Gastrocnemius medialis (tissue), 4 donors: ENCODE data around the gene ARRDC4. TPM values are rescaled to one million over a fixed set of nuclear protein-coding genes. Genes with fewer than 3 reads are reported as not detected.
A peak's percentile ranks its signal among the peaks of the same experiment; 100 is the strongest.

Experiments
- ATAC-seq, 2 donors: fragments of 150-250 bp; one replicate each; pipeline ENCODE4 v1.9.1; 2016
- DNase-seq, 2 donors: peaks; one replicate each; pipeline ENCODE4 v3.0.0-alpha.2; 2019
- H3K27ac ChIP-seq, 4 donors: fragments of 200-600 bp; sonication (generic); 1 replicate in 1 of 4; 2 replicates in 3 of 4; pipeline ENCODE4 v1.5.1; 2016 to 2018; ENCODE audit warnings: mild to moderate bottlenecking in 2 of 4, moderate library complexity in 1 of 4
- H3K27me3 ChIP-seq, 3 donors: fragments of 200-600 bp; sonication (generic) in 2 of 3; 1 replicate in 1 of 3; 2 replicates in 2 of 3; pipeline versions ENCODE4 v1.5.1 to v1.6.0; 2016 to 2019; ENCODE audit warnings: mild to moderate bottlenecking in 1 of 3, moderate library complexity in 1 of 3
- H3K36me3 ChIP-seq, 2 donors: fragments of 200-600 bp; sonication (generic) in 1 of 2; one replicate each; pipeline ENCODE4 v1.5.1; 2017 to 2018
- H3K4me1 ChIP-seq, 2 donors: fragments of 200-600 bp; sonication (generic) in 1 of 2; one replicate each; pipeline ENCODE4 v1.5.1; 2016 to 2017; ENCODE audit warnings: mild to moderate bottlenecking in 2 of 2
- H3K4me3 ChIP-seq, 4 donors: fragments of 200-600 bp; sonication (generic) in 3 of 4; 1 replicate in 1 of 4; 2 replicates in 3 of 4; pipeline ENCODE4 v1.5.1; 2016 to 2019; ENCODE audit warnings: mild to moderate bottlenecking in 2 of 4
- H3K9me3 ChIP-seq, 3 donors: fragments of 200-600 bp; sonication (generic) in 2 of 3; 1 replicate in 1 of 3; 2 replicates in 2 of 3; pipeline ENCODE4 v1.5.1; 2016 to 2019
- POLR2A ChIP-seq, 2 donors: fragments of 450-650 bp; IDR thresholded peaks; one replicate each; pipeline ENCODE4 v1.6.1; 2017; ENCODE audit warnings: antibody characterized with exemption in 2 of 2, mild to moderate bottlenecking in 2 of 2, moderate library complexity in 2 of 2
- in situ Hi-C, 4 donors: fragments of 200-750 bp; cut with MboI; loops; one replicate each; pipeline versions ENCODE4 v1.15.0 to v1.8.0; 2017; ENCODE audit warnings: low sequenced_read_pairs in 4 of 4
- intact Hi-C: fragments of 100-400 bp; cut with DNase I; formaldehyde crosslinking; loops from one replicate; pipeline ENCODE4 v1.15.1; 2023; ENCODE audit warnings: low total_unique reads
- total RNA-seq, 4 donors: library from RNA; depleted of rRNA; stranded (reverse); fragments of >200 nt; gene quantifications; one replicate each; pipeline versions ENCODE4 v1.1.0 to v1.2.3, GENCODE V29; 2016
- TF ChIP-seq, protein P1 (sequence below), 5 experiments: fragments of 450-650 bp in 3 of 5; fragments of 200-600 bp in 2 of 5; sonication (generic) in 2 of 5; IDR thresholded peaks in 4 of 5; conservative IDR thresholded peaks in 1 of 5; 1 replicate in 4 of 5; 2 replicates in 1 of 5; pipeline ENCODE4 v1.5.1; 2016 to 2019; ENCODE audit warnings: antibody characterized with exemption in 5 of 5, mild to moderate bottlenecking in 3 of 5, moderate library complexity in 3 of 5

ARRDC4 gene, protein sequence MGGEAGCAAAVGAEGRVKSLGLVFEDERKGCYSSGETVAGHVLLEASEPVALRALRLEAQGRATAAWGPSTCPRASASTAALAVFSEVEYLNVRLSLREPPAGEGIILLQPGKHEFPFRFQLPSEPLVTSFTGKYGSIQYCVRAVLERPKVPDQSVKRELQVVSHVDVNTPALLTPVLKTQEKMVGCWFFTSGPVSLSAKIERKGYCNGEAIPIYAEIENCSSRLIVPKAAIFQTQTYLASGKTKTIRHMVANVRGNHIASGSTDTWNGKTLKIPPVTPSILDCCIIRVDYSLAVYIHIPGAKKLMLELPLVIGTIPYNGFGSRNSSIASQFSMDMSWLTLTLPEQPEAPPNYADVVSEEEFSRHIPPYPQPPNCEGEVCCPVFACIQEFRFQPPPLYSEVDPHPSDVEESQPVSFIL
- 10 to 100 TPM; 11.7 to 20.6 (median 17.7) TPM for total RNA-seq

DNA sequence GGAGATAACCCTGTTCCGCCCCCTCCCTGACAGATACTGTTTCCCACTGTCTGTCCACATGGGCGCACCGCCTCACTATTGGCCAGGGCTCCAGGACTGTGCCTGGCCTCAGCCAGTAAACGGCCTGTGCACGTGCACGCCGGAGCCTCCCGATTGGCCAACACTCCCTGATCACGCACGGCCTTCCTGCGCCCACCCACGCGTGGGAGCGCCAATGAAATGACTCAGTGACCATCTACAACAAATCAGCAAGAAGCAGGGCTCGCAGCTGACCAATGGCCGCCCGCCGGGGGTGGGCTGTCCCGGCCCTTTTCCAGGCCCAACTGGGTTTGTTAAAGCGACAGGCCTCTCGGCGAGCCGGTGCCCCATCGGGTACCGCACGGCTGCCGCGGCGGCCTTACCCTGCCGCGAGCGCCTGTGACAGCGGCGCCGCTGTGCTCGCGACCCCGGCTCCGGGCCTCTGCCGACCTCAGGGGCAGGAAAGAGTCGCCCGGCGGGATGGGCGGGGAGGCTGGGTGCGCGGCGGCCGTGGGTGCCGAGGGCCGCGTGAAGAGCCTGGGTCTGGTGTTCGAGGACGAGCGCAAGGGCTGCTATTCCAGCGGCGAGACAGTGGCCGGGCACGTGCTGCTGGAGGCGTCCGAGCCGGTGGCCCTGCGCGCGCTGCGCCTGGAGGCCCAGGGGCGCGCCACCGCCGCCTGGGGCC lies at the start of gene ARRDC4:
TSS of gene ARRDC4 (plus strand) at position 340 of the 703 bp plus-strand sequence. CDS start at position 499, 159 bp downstream.
- TF ChIP-seq POLR2A (IDR thresholded peaks at IDR 0.05), result peak; percentile 85 to 94
- TF ChIP-seq, protein P1, sequence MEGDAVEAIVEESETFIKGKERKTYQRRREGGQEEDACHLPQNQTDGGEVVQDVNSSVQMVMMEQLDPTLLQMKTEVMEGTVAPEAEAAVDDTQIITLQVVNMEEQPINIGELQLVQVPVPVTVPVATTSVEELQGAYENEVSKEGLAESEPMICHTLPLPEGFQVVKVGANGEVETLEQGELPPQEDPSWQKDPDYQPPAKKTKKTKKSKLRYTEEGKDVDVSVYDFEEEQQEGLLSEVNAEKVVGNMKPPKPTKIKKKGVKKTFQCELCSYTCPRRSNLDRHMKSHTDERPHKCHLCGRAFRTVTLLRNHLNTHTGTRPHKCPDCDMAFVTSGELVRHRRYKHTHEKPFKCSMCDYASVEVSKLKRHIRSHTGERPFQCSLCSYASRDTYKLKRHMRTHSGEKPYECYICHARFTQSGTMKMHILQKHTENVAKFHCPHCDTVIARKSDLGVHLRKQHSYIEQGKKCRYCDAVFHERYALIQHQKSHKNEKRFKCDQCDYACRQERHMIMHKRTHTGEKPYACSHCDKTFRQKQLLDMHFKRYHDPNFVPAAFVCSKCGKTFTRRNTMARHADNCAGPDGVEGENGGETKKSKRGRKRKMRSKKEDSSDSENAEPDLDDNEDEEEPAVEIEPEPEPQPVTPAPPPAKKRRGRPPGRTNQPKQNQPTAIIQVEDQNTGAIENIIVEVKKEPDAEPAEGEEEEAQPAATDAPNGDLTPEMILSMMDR (IDR thresholded peaks at IDR 0.05 in 4 of 5, conservative IDR thresholded peaks at IDR 0.05 in 1 of 5), result no peak
- Histone ChIP-seq H3K36me3 (peaks cover 0 to 1% of the 10 kb centered on the region in 2 donors), H3K4me3 (peak within 1 kb of the TSS; percentile 75 to 98 (median 94)), H3K27me3 (no peaks in the 10 kb centered on the region), H3K27ac (peak within 1 kb of the TSS; percentile 80 to 97 (median 96)), H3K4me1 (peaks cover 23 to 29% of the 10 kb centered on the region in 2 donors), H3K9me3 (no peaks in the 10 kb centered on the region)
- intact Hi-C loops, result loop anchor here (5.0 to 10.0 kb wide), 3 partner anchors 436 to 1626 kb away; partner anchors contain the start of genes IGF1R and NR2F2
- ATAC-seq (peak; percentile 93 to 96), DNase-seq (peak; percentile 100)
- in situ Hi-C loops, result loop anchor here in 1 of 4 donors (25.0 kb wide), 1 partner anchor 1623 kb away; the partner anchor contains the start of gene NR2F2

DNA sequence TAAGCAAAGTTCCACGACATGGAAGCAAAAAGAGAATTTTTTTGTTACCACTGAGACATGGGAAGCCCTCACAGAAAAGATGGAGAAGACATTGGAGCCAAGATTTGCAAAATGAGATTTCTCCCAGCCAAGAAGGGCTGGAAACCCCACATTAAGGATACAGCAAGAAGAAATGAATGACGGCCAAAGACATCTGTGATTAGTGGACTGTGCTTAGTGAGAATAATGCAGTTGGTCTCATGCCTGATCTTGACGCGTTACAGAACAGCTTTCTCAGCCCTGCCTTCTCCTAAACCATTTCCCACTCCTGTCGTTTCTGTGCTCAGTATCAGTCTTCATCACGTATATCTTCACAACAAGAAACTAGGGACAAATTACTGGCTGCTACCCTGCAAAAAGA lies 45.8 kb upstream of the ARRDC4 start:
- peaks cover 0 to 11% (median 0%) of the 10 kb centered on the region in 3 donors for H3K27me3 ChIP-seq
- no peak for ATAC-seq
- TF ChIP-seq, protein P1 (IDR thresholded peaks at IDR 0.05 in 4 of 5, conservative IDR thresholded peaks at IDR 0.05 in 1 of 5), result no peak
- TF ChIP-seq POLR2A (IDR thresholded peaks at IDR 0.05), result no peak
- intact Hi-C loops (no loop called here), in situ Hi-C loops (loop anchor here (5.0 to 25.0 kb wide), 5 partner anchors 168 to 523 kb away; no protein-coding TSS in a partner anchor)
- no peak overlapping the region for H3K27ac ChIP-seq
- H3K36me3 ChIP-seq, result no peaks in the 10 kb centered on the region
- no peak for DNase-seq
- H3K9me3 ChIP-seq, result no peaks in the 10 kb centered on the region
- H3K4me3 ChIP-seq, result no peak overlapping the region
- H3K4me1 ChIP-seq, result no peaks in the 10 kb centered on the region

DNA sequence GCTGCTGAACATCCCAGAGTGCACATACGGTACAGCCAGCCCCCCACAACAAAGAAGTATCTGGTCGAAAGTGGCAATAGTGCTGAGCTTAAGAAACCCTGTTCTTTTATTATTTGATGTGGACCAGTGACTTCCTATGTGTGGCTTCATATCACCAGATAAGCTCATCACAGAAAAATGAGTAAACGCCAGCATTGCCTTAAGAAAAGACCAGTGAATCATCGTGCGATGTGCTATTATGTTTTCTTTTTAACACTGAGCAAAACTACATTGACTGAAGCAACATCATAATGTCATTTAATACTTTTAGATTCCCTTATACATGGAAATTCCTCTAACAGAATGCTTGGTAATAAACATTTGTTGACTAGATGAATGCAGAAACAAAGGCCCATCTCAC lies 45.2 kb upstream of the ARRDC4 start:
- no peak for ATAC-seq
- H3K36me3 ChIP-seq, result no peaks in the 10 kb centered on the region
- intact Hi-C loops (no loop called here), in situ Hi-C loops (loop anchor here (10.0 to 25.0 kb wide), 4 partner anchors 170 to 522 kb away; no protein-coding TSS in a partner anchor)
- H3K4me1 ChIP-seq, result no peaks in the 10 kb centered on the region
- TF ChIP-seq, protein P1 (IDR thresholded peaks at IDR 0.05 in 4 of 5, conservative IDR thresholded peaks at IDR 0.05 in 1 of 5), result no peak
- TF ChIP-seq POLR2A (IDR thresholded peaks at IDR 0.05), result no peak
- DNase-seq, result no peak
- no peak overlapping the region for H3K4me3 ChIP-seq
- peaks cover 0 to 11% (median 0%) of the 10 kb centered on the region in 3 donors for H3K27me3 ChIP-seq
- H3K9me3 ChIP-seq, result no peaks in the 10 kb centered on the region
- no peak overlapping the region for H3K27ac ChIP-seq

DNA sequence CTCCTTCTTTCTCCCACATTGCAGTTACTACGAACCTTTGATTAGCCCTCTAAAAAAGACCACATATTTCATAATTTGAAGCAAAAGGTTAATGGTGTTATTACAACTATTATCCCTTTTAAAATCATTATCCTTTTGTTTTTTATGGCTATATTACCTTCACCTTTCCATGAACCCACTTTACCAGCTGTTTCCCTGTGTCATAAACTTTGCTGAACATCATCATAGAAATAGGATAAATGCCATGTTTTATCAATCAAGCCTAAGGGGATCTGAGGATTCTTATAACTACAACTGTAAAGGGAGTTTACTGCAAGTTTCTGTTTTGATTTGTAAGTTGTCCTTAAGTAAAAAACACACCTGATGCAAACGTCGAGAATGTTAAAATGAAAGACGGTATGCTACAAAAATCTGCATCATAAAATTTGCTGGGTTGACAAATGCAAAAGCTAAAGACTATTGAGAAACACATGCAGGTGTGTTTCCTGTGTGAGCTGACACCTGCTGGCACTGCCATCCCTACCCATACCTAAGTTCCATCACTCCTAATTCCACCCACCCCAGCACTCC lies 39.1 kb upstream of the ARRDC4 start:
- in situ Hi-C loops (loop anchor here (25.0 kb wide), 3 partner anchors 366 to 516 kb away; no protein-coding TSS in a partner anchor), intact Hi-C loops (no loop called here)
- DNase-seq, result no peak
- no peak for ATAC-seq
- Histone ChIP-seq H3K27me3 (no peaks in the 10 kb centered on the region), H3K4me3 (no peak overlapping the region), H3K36me3 (no peaks in the 10 kb centered on the region), H3K4me1 (no peaks in the 10 kb centered on the region), H3K27ac (no peak overlapping the region), H3K9me3 (peaks cover 0 to 11% (median 4%) of the 10 kb centered on the region in 3 donors)
- TF ChIP-seq, protein P1 (IDR thresholded peaks at IDR 0.05 in 4 of 5, conservative IDR thresholded peaks at IDR 0.05 in 1 of 5), result no peak
- TF ChIP-seq POLR2A (IDR thresholded peaks at IDR 0.05), result no peak
